PC-3 (cell line): ENCODE results near the gene OASL. TPM values are rescaled to one million over a fixed set of nuclear protein-coding genes. Genes with fewer than 3 reads are reported as not detected.

Experiments used
- ATAC-seq: fragments of 200-7000 bp; cut with Tn5 transposase; 2 replicates; pipeline ENCODE4 v1.9.1; 2020; ENCODE audit warnings: mild to moderate bottlenecking, moderate library complexity
- BruUV-seq: library from RNA; stranded (reverse); fragments of 400-500 nt; replicated peaks from 2 replicates; lab custom pipeline; 2021; lab: Mats Ljungman, UMichigan
- CTCF ChIA-PET: fragments of 300-600 bp; sonication (Branson Sonifier 250); formaldehyde crosslinking; loops from one replicate; lab custom pipeline; 2022; ENCODE audit warnings: antibody characterized with exemption; lab: Charles Lee
- POLR2A ChIA-PET: fragments of 300-600 bp; sonication (Branson Sonifier 250); formaldehyde crosslinking; loops from one replicate; lab custom pipeline; 2022; ENCODE audit warnings: antibody characterized with exemption; ENCODE audit not compliant: unreplicated experiment; lab: Charles Lee
- DNase-seq: peaks from one replicate; pipeline ENCODE4 v3.0.0-alpha.2; 2015
- H2AFZ ChIP-seq: fragments of 300-600 bp; sonication (generic); 2 replicates; pipeline ENCODE4 v1.6.0; 2016; ENCODE audit warnings: antibody characterized with exemption, low read length
- H3F3A ChIP-seq: fragments of 300-600 bp; sonication (generic); one replicate; pipeline ENCODE4 v1.6.0; 2017; ENCODE audit warnings: antibody characterized with exemption, low read length, control low read depth, mild to moderate bottlenecking; ENCODE audit not compliant: unreplicated experiment
- H3K27ac ChIP-seq: fragments of 300-600 bp; sonication (generic); 2 replicates; pipeline ENCODE4 v1.5.1; 2016; ENCODE audit warnings: mild to moderate bottlenecking, low read length
- H3K27me3 ChIP-seq: fragments of 300-600 bp; sonication (generic); 2 replicates; pipeline ENCODE4 v1.6.1; 2016; ENCODE audit warnings: low read length, mixed read lengths
- H3K36me3 ChIP-seq: fragments of 300-600 bp; sonication (generic); 2 replicates; pipeline ENCODE4 v1.6.1; 2016; ENCODE audit warnings: low read depth, mixed run types, low read length, mixed read lengths
- H3K4me1 ChIP-seq: fragments of 300-600 bp; sonication (generic); 2 replicates; pipeline ENCODE4 v1.5.1; 2016; ENCODE audit warnings: low read length; ENCODE audit not compliant: insufficient read depth
- H3K4me2 ChIP-seq: fragments of 300-600 bp; sonication (generic); 2 replicates; pipeline ENCODE4 v1.6.0; 2016; ENCODE audit warnings: low read length
- H3K4me3 ChIP-seq: fragments of 300-600 bp; sonication (generic); 2 replicates; pipeline ENCODE4 v1.5.1; 2016; ENCODE audit warnings: mild to moderate bottlenecking, low read length, mixed read lengths
- H3K79me2 ChIP-seq: fragments of 300-600 bp; sonication (generic); 2 replicates; pipeline ENCODE4 v1.6.1; 2017; ENCODE audit warnings: low read length, mixed read lengths
- H3K9ac ChIP-seq: fragments of 300-600 bp; sonication (generic); 2 replicates; pipeline ENCODE4 v1.6.0; 2016; ENCODE audit warnings: mild to moderate bottlenecking, low read length
- H3K9me2 ChIP-seq: fragments of 300-600 bp; sonication (generic); replicated peaks from 2 replicates; pipeline ENCODE4 v1.6.1; 2016; ENCODE audit warnings: mixed run types, low read length, mixed read lengths
- H3K9me3 ChIP-seq: fragments of 300-600 bp; sonication (generic); 2 replicates; pipeline ENCODE4 v1.6.1; 2016; ENCODE audit warnings: low read length, mixed read lengths
- H4K20me1 ChIP-seq: fragments of 300-600 bp; sonication (generic); 2 replicates; pipeline ENCODE4 v1.6.1; 2016; ENCODE audit warnings: low read length, mixed read lengths
- CTCF ChIP-seq: fragments of 300-600 bp; sonication (generic); conservative IDR thresholded peaks from 2 replicates; pipeline ENCODE4 v1.5.1; 2017; ENCODE audit warnings: antibody characterized with exemption, low read depth, mild to moderate bottlenecking, low read length
- EZH2 ChIP-seq: fragments of 300-600 bp; sonication (generic); IDR thresholded peaks from one replicate; pipeline ENCODE4 v1.6.1; 2017; ENCODE audit warnings: antibody characterized with exemption, mild to moderate bottlenecking, low read length; ENCODE audit not compliant: unreplicated experiment
- EZH2phosphoT487 ChIP-seq: fragments of 300-600 bp; sonication (generic); IDR thresholded peaks from 2 replicates; pipeline ENCODE4 v1.6.1; 2018; ENCODE audit warnings: mild to moderate bottlenecking, antibody characterized with exemption, low read length, borderline replicate concordance
- intact Hi-C: fragments of 100-400 bp; cut with micrococcal nuclease; formaldehyde crosslinking; loops from 2 replicates; pipeline ENCODE4 v1.9.0; 2023
- total RNA-seq: library from RNA; depleted of rRNA; stranded (reverse); fragments of >200 nt; gene quantifications from 2 replicates; pipeline ENCODE4 v1.2.3, GENCODE V29; 2014; rRNA removed

OASL gene
- total RNA-seq, 1 experiment from 2014 or later: 7.6 TPM

GRCh38 chr12:120970310-120970709 lies 68.7 kb downstream of the OASL start:
- Histone ChIP-seq H3K4me1 (no peaks in the 10 kb centered on the region), H4K20me1 (no peaks in the 10 kb centered on the region), H3K4me3 (no peak overlapping the region), H3K9ac (no peak overlapping the region), H3K9me2 (no peaks in the 10 kb centered on the region), H2AFZ (no peak overlapping the region), H3K27me3 (no peaks in the 10 kb centered on the region), H3K4me2 (no peak overlapping the region), H3K27ac (no peak overlapping the region), H3K9me3 (no peaks in the 10 kb centered on the region), H3K79me2 (no peaks in the 10 kb centered on the region), H3F3A (no peaks in the 10 kb centered on the region), H3K36me3 (no peaks in the 10 kb centered on the region)
- POLR2A ChIA-PET: no interaction called here
- CTCF ChIA-PET: no interaction called here
- DNase-seq (no peak), ATAC-seq (no peak)
- intact Hi-C loops: loop anchor here (5.0 kb wide), 1 partner anchor 258 kb away; the partner anchor contains the start of gene UNC119B
- TF ChIP-seq EZH2: no peak
- no peak for TF ChIP-seq CTCF
- TF ChIP-seq EZH2phosphoT487: no peak
- no TSS peak for BruUV-seq

Other genes starting within 250 kb of the OASL start
- gene SPPL3, start 134.9 kb downstream of the OASL start, total RNA-seq: 18.8 and 20.3 TPM in 2 replicates
- not detected in 2 replicates for gene HNF1A, start 60.7 kb downstream of the OASL start, total RNA-seq
- 35.4 and 36.1 TPM in 2 replicates for gene C12orf43, start 22.8 kb downstream of the OASL start, total RNA-seq
- 1.6 and 6.0 TPM in 2 replicates for gene P2RX7, start 93.6 kb upstream of the OASL start, total RNA-seq
- 19.4 and 21.6 TPM in 2 replicates for gene P2RX4, start 170.9 kb upstream of the OASL start, total RNA-seq